ENCODE results near the gene NCOA1.

NCOA1 gene

DNA sequence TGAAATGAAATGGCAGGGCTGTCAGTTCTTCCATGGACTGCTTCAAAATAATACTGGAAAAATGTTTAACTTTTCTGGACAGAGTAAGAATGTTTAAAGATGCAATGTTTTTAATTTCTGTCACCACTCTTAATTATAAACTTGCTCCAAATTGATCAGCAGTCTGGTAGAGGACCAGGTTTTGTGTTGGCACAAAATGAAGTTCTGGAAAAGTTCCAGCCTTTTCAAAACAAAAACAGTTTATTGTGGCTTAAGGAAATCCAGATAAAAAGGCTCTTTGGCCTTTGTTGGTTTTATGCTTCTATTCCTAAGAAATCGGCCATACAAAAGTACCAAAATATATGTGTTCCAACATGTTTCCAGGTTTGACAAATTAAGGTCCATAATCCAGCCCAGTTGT is 253.3 kb downstream of the NCOA1 start:
- H3K27me3 ChIP-seq (ENCODE audit: insufficient read depth, low read length) = no peaks in the 10 kb centered on the region
- no peaks in the 10 kb centered on the region for H3K36me3 ChIP-seq (ENCODE audit: control insufficient read depth in 1 of 2, insufficient read depth in 2 of 2, low read length in 2 of 2)
- H4K12ac ChIP-seq (ENCODE audit: low read depth, low read length) = no peak overlapping the region
- H3K9ac ChIP-seq (ENCODE audit: low read length) = no peak overlapping the region
- H3K27ac ChIP-seq (ENCODE audit: low read depth, low read length) = no peak overlapping the region
- no peak overlapping the region for H2BK5ac ChIP-seq (ENCODE audit: low read depth, low read length, poor library complexity)
- H3K9me3 ChIP-seq (ENCODE audit: insufficient read depth, low read depth, low read length) = no peaks in the 10 kb centered on the region
- no peak overlapping the region for H4K91ac ChIP-seq (ENCODE audit: low read depth, low read length)
- H3K14ac ChIP-seq (ENCODE audit: low read length) = no peak overlapping the region
- WGBS (ENCODE audit: extremely low coverage, insufficient coverage, insufficient read length) = no CpG with 5 or more reads among the region's 1 CpG
- no peak overlapping the region for H3K18ac ChIP-seq (ENCODE audit: low read length)
- peaks cover 0 to 2% of the 10 kb centered on the region in 2 experiments for H3K4me1 ChIP-seq (ENCODE audit: control insufficient read depth in 1 of 2, insufficient read depth in 2 of 2, low read length in 2 of 2)
- H2BK120ac ChIP-seq (ENCODE audit: insufficient read depth, low read length, poor library complexity) = no peak overlapping the region
- no peak overlapping the region for H3K4ac ChIP-seq (ENCODE audit: low read depth, low read length)
- H2AFZ ChIP-seq (ENCODE audit: insufficient read depth, low read length, poor library complexity) = no peak overlapping the region
- no peak overlapping the region for H3K23ac ChIP-seq (ENCODE audit: low read length)
- no peaks in the 10 kb centered on the region for H3K79me1 ChIP-seq (ENCODE audit: low read length)
- no peak overlapping the region for H2BK12ac ChIP-seq (ENCODE audit: low read length)
- H3K79me2 ChIP-seq (ENCODE audit: control insufficient read depth, insufficient read depth, low read length, poor library complexity) = no peaks in the 10 kb centered on the region
- no peak overlapping the region for H3K4me3 ChIP-seq (ENCODE audit: low read depth, low read length)
- no peak overlapping the region for H4K8ac ChIP-seq (ENCODE audit: low read depth, low read length)
- DNase-seq = no peak
- no peak overlapping the region for H2AK5ac ChIP-seq (ENCODE audit: low read length)
- no peak overlapping the region for H3K4me2 ChIP-seq (ENCODE audit: low read length)

DNA sequence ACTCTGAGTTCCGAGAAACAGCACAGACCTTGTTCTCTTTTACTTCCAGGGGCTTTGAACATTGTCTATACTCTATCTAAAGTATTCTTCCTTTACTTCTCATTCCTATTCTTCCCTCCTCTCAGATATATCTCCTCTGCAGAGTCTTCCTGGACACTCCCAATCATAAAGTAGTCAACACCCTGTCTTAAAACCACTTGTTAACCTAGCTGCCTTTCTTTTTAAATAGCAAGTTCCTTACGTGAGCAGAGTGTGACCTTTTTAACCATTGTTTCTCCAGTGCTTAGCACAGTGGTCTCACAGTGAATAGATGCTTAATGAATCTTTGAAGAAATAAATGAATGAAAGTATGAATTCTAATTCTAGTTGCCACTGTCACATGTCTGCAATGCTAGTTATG is 254.8 kb downstream of the NCOA1 start:
- no peaks in the 10 kb centered on the region for H3K9me3 ChIP-seq (ENCODE audit: insufficient read depth, low read depth, low read length)
- no peak overlapping the region for H3K23ac ChIP-seq (ENCODE audit: low read length)
- H4K8ac ChIP-seq (ENCODE audit: low read depth, low read length) = no peak overlapping the region
- H2BK12ac ChIP-seq (ENCODE audit: low read length) = no peak overlapping the region
- H2AFZ ChIP-seq (ENCODE audit: insufficient read depth, low read length, poor library complexity) = no peak overlapping the region
- no peak overlapping the region for H2AK5ac ChIP-seq (ENCODE audit: low read length)
- no peaks in the 10 kb centered on the region for H3K79me1 ChIP-seq (ENCODE audit: low read length)
- H3K36me3 ChIP-seq (ENCODE audit: control insufficient read depth in 1 of 2, insufficient read depth in 2 of 2, low read length in 2 of 2) = no peaks in the 10 kb centered on the region
- H2BK5ac ChIP-seq (ENCODE audit: low read depth, low read length, poor library complexity) = no peak overlapping the region
- no peak for DNase-seq
- H3K27ac ChIP-seq (ENCODE audit: low read depth, low read length) = no peak overlapping the region
- H3K18ac ChIP-seq (ENCODE audit: low read length) = no peak overlapping the region
- H3K4me2 ChIP-seq (ENCODE audit: low read length) = no peak overlapping the region
- H4K91ac ChIP-seq (ENCODE audit: low read depth, low read length) = no peak overlapping the region
- no peak overlapping the region for H4K12ac ChIP-seq (ENCODE audit: low read depth, low read length)
- H3K9ac ChIP-seq (ENCODE audit: low read length) = no peak overlapping the region
- H2BK120ac ChIP-seq (ENCODE audit: insufficient read depth, low read length, poor library complexity) = no peak overlapping the region
- WGBS (ENCODE audit: extremely low coverage, insufficient coverage, insufficient read length) = no CpG with 5 or more reads among the region's 2 CpGs
- H3K27me3 ChIP-seq (ENCODE audit: insufficient read depth, low read length) = no peaks in the 10 kb centered on the region
- no peak overlapping the region for H3K4me3 ChIP-seq (ENCODE audit: low read depth, low read length)
- H3K4ac ChIP-seq (ENCODE audit: low read depth, low read length) = no peak overlapping the region
- peaks cover 0 to 4% of the 10 kb centered on the region in 2 experiments for H3K4me1 ChIP-seq (ENCODE audit: control insufficient read depth in 1 of 2, insufficient read depth in 2 of 2, low read length in 2 of 2)
- H3K14ac ChIP-seq (ENCODE audit: low read length) = no peak overlapping the region
- H3K79me2 ChIP-seq (ENCODE audit: control insufficient read depth, insufficient read depth, low read length, poor library complexity) = no peaks in the 10 kb centered on the region

DNA sequence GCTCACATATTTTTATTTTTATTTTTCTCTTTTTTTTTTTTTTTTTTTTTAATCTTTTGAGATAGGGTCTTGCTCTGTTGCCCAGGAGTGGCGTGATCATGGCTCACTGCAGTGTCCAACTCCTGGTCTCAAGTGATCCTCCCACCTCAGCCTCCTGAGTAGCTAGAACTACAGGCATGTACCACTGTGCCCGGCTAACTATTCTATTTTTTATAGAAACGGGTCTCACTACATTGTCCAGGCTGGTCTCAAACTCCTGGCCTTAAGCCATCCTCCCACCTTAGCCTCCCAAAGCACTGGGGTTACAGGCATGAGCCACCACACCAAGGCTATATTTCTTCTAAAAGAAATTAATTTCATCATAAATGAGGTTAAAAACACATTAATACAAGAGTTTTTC is 256.2 kb downstream of the NCOA1 start:
- no peak for DNase-seq
- H2BK120ac ChIP-seq (ENCODE audit: insufficient read depth, low read length, poor library complexity) = no peak overlapping the region
- no peak overlapping the region for H3K23ac ChIP-seq (ENCODE audit: low read length)
- H2AFZ ChIP-seq (ENCODE audit: insufficient read depth, low read length, poor library complexity) = no peak overlapping the region
- no peaks in the 10 kb centered on the region for H3K27me3 ChIP-seq (ENCODE audit: insufficient read depth, low read length)
- H3K9ac ChIP-seq (ENCODE audit: low read length) = no peak overlapping the region
- H2AK5ac ChIP-seq (ENCODE audit: low read length) = no peak overlapping the region
- WGBS (ENCODE audit: extremely low coverage, insufficient coverage, insufficient read length) = no CpG with 5 or more reads among the region's 3 CpGs
- H3K4me2 ChIP-seq (ENCODE audit: low read length) = no peak overlapping the region
- no peak overlapping the region for H4K91ac ChIP-seq (ENCODE audit: low read depth, low read length)
- H2BK12ac ChIP-seq (ENCODE audit: low read length) = no peak overlapping the region
- no peaks in the 10 kb centered on the region for H3K79me1 ChIP-seq (ENCODE audit: low read length)
- no peak overlapping the region for H2BK5ac ChIP-seq (ENCODE audit: low read depth, low read length, poor library complexity)
- no peak overlapping the region for H3K18ac ChIP-seq (ENCODE audit: low read length)
- peaks cover 0 to 4% of the 10 kb centered on the region in 2 experiments for H3K4me1 ChIP-seq (ENCODE audit: control insufficient read depth in 1 of 2, insufficient read depth in 2 of 2, low read length in 2 of 2)
- no peak overlapping the region for H3K14ac ChIP-seq (ENCODE audit: low read length)
- H4K12ac ChIP-seq (ENCODE audit: low read depth, low read length) = no peak overlapping the region
- peaks cover 2% of the 10 kb centered on the region in 2 experiments for H3K36me3 ChIP-seq (ENCODE audit: control insufficient read depth in 1 of 2, insufficient read depth in 2 of 2, low read length in 2 of 2)
- no peak overlapping the region for H4K8ac ChIP-seq (ENCODE audit: low read depth, low read length)
- H3K27ac ChIP-seq (ENCODE audit: low read depth, low read length) = no peak overlapping the region
- H3K79me2 ChIP-seq (ENCODE audit: control insufficient read depth, insufficient read depth, low read length, poor library complexity) = no peaks in the 10 kb centered on the region
- H3K9me3 ChIP-seq (ENCODE audit: insufficient read depth, low read depth, low read length) = no peaks in the 10 kb centered on the region
- H3K4me3 ChIP-seq (ENCODE audit: low read depth, low read length) = no peak overlapping the region
- no peak overlapping the region for H3K4ac ChIP-seq (ENCODE audit: low read depth, low read length)

DNA sequence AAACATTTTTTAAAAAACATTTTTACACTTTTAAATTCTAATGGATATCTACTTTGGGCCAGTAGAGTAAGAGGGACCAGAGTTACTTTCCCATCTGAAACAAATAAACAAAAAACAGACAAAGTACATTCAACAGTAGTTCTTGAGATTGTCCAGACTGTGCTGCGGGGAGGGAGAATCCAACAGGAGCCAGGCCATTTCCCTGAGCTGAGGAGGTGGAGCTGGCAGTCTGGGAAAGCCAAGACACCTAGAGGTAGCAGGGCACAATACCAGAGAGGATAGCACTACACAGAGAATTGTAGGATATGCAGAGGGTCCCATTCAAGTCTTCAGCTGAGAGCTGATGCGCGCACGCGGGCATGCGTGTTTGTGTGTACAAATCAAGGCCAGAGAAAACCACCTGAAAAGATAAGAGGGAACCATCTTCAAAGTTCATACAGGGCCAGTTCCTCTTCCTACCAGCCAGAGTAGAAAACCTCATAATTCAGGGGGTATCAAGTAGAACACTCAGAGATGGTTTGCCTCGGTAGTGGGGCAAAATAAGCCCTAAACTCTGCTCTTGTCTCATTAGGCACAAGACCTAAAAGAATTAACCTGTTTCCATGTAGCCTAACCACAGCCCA is 258.1 kb downstream of the NCOA1 start:
- Histone ChIP-seq H3K14ac (ENCODE audit: low read length) (no peak overlapping the region), H3K36me3 (ENCODE audit: control insufficient read depth in 1 of 2, insufficient read depth in 2 of 2, low read length in 2 of 2) (peaks cover 2% of the 10 kb centered on the region in 2 experiments), H4K12ac (ENCODE audit: low read depth, low read length) (no peak overlapping the region), H2BK5ac (ENCODE audit: low read depth, low read length, poor library complexity) (peak overlapping the region; percentile 30), H2BK12ac (ENCODE audit: low read length) (no peak overlapping the region), H2AFZ (ENCODE audit: insufficient read depth, low read length, poor library complexity) (no peak overlapping the region), H2AK5ac (ENCODE audit: low read length) (no peak overlapping the region), H3K4ac (ENCODE audit: low read depth, low read length) (no peak overlapping the region), H3K27ac (ENCODE audit: low read depth, low read length) (no peak overlapping the region), H3K4me1 (ENCODE audit: control insufficient read depth in 1 of 2, insufficient read depth in 2 of 2, low read length in 2 of 2) (peaks cover 0 to 4% of the 10 kb centered on the region in 2 experiments), H4K8ac (ENCODE audit: low read depth, low read length) (no peak overlapping the region), H3K4me3 (ENCODE audit: low read depth, low read length) (no peak overlapping the region), H3K9me3 (ENCODE audit: insufficient read depth, low read depth, low read length) (no peaks in the 10 kb centered on the region), H3K79me2 (ENCODE audit: control insufficient read depth, insufficient read depth, low read length, poor library complexity) (no peaks in the 10 kb centered on the region), H2BK120ac (ENCODE audit: insufficient read depth, low read length, poor library complexity) (no peak overlapping the region), H3K9ac (ENCODE audit: low read length) (no peak overlapping the region), H4K91ac (ENCODE audit: low read depth, low read length) (no peak overlapping the region), H3K4me2 (ENCODE audit: low read length) (peak overlapping the region; percentile 19), H3K18ac (ENCODE audit: low read length) (no peak overlapping the region), H3K27me3 (ENCODE audit: insufficient read depth, low read length) (no peaks in the 10 kb centered on the region), H3K23ac (ENCODE audit: low read length) (no peak overlapping the region), H3K79me1 (ENCODE audit: low read length) (no peaks in the 10 kb centered on the region)
- DNase-seq = no peak
- WGBS (ENCODE audit: extremely low coverage, insufficient coverage, insufficient read length) = no CpG with 5 or more reads among the region's 7 CpGs
